Gastrocnemius medialis (tissue), 4 donors: ENCODE measurements around the gene KLK4.

Experiments
- CTCF ChIP-seq, 5 experiments: fragments of 450-650 bp in 3 of 5; fragments of 200-600 bp in 2 of 5; sonication (generic) in 2 of 5; IDR thresholded peaks in 4 of 5; conservative IDR thresholded peaks in 1 of 5; 1 replicate in 4 of 5; 2 replicates in 1 of 5; pipeline ENCODE4 v1.5.1; 2016 to 2019; ENCODE audit warnings: antibody characterized with exemption in 5 of 5, mild to moderate bottlenecking in 3 of 5, moderate library complexity in 3 of 5
- POLR2A ChIP-seq, 2 donors: fragments of 450-650 bp; IDR thresholded peaks; one replicate each; pipeline ENCODE4 v1.6.1; 2017; ENCODE audit warnings: antibody characterized with exemption in 2 of 2, mild to moderate bottlenecking in 2 of 2, moderate library complexity in 2 of 2

DNA sequence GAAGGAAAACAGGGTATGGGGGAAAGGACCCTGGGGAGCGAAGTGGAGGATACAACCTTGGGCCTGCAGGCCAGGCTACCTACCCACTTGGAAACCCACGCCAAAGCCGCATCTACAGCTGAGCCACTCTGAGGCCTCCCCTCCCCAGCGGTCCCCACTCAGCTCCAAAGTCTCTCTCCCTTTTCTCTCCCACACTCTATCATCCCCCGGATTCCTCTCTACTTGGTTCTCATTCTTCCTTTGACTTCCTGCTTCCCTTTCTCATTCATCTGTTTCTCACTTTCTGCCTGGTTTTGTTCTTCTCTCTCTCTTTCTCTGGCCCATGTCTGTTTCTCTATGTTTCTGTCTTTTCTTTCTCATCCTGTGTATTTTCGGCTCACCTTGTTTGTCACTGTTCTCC, 53.8 kb downstream of the KLK4 start:
- TF ChIP-seq CTCF (IDR thresholded peaks at IDR 0.05 in 4 of 5, conservative IDR thresholded peaks at IDR 0.05 in 1 of 5) (no peak), POLR2A (IDR thresholded peaks at IDR 0.05) (no peak)
